ENCODE data around the gene MSTN. TPM values are rescaled to one million over a fixed set of nuclear protein-coding genes. Genes with fewer than 3 reads are reported as not detected.

Gene MSTN
- total RNA-seq, 1 donor from 2014 or later: not detected

GRCh38 chr2:190069936-190070696, 7.6 kb upstream of the MSTN start:
- H3K27me3 Mint-ChIP-seq (ENCODE audit: unreplicated experiment): peaks cover 2% of the 10 kb centered on the region
- TF ChIP-seq, protein P1, sequence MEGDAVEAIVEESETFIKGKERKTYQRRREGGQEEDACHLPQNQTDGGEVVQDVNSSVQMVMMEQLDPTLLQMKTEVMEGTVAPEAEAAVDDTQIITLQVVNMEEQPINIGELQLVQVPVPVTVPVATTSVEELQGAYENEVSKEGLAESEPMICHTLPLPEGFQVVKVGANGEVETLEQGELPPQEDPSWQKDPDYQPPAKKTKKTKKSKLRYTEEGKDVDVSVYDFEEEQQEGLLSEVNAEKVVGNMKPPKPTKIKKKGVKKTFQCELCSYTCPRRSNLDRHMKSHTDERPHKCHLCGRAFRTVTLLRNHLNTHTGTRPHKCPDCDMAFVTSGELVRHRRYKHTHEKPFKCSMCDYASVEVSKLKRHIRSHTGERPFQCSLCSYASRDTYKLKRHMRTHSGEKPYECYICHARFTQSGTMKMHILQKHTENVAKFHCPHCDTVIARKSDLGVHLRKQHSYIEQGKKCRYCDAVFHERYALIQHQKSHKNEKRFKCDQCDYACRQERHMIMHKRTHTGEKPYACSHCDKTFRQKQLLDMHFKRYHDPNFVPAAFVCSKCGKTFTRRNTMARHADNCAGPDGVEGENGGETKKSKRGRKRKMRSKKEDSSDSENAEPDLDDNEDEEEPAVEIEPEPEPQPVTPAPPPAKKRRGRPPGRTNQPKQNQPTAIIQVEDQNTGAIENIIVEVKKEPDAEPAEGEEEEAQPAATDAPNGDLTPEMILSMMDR (IDR thresholded peaks at IDR 0.05; ENCODE audit: partially characterized antibody, unreplicated experiment): peak; percentile 68
- no peak overlapping the region for H3K4me3 Mint-ChIP-seq (ENCODE audit: unreplicated experiment)
- DNase-seq: no peak
- H3K9me3 Mint-ChIP-seq (ENCODE audit: unreplicated experiment): no peaks in the 10 kb centered on the region
- H3K4me1 Mint-ChIP-seq (ENCODE audit: low read depth, unreplicated experiment): no peaks in the 10 kb centered on the region
- no peaks in the 10 kb centered on the region for H3K36me3 Mint-ChIP-seq (ENCODE audit: unreplicated experiment)
- no peak overlapping the region for H3K27ac Mint-ChIP-seq (ENCODE audit: unreplicated experiment)

GRCh38 chr2:190068764-190069163, 6.2 kb upstream of the MSTN start:
- Mint-ChIP-seq H3K36me3 (ENCODE audit: unreplicated experiment) (no peaks in the 10 kb centered on the region), H3K27me3 (ENCODE audit: unreplicated experiment) (peaks cover 2% of the 10 kb centered on the region), H3K4me1 (ENCODE audit: low read depth, unreplicated experiment) (no peaks in the 10 kb centered on the region), H3K9me3 (ENCODE audit: unreplicated experiment) (no peaks in the 10 kb centered on the region), H3K27ac (ENCODE audit: unreplicated experiment) (no peak overlapping the region), H3K4me3 (ENCODE audit: unreplicated experiment) (no peak overlapping the region)
- DNase-seq: no peak
- TF ChIP-seq, protein P1 (IDR thresholded peaks at IDR 0.05; ENCODE audit: partially characterized antibody, unreplicated experiment): no peak

DNA sequence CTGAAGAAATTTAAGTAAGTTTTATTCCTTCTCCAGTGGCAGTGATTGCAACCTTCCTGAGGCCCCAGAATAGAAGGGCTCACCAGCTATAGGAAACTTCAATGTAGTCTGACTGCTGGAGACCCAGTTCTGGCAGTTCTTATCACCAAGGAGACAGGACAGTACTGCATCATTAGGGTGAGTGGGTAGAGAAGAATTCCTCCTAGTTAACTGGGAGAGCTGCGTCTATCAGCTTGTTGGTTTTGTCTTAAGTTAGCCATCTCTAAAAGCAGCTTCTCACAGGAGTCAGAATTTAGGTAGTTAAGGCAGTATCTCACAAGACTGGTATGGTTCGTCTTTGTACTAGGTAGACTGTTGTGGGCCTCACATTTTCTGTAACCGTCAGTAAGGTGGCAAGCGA, 3.3 kb upstream of the MSTN start:
- no peak for DNase-seq
- Mint-ChIP-seq H3K27me3 (ENCODE audit: unreplicated experiment) (peaks cover 2% of the 10 kb centered on the region), H3K4me1 (ENCODE audit: low read depth, unreplicated experiment) (peaks cover under 1% of the 10 kb centered on the region), H3K9me3 (ENCODE audit: unreplicated experiment) (no peaks in the 10 kb centered on the region), H3K27ac (ENCODE audit: unreplicated experiment) (no peak overlapping the region), H3K4me3 (ENCODE audit: unreplicated experiment) (no peak overlapping the region), H3K36me3 (ENCODE audit: unreplicated experiment) (no peaks in the 10 kb centered on the region)
- TF ChIP-seq, protein P1 (IDR thresholded peaks at IDR 0.05; ENCODE audit: partially characterized antibody, unreplicated experiment): no peak

DNA sequence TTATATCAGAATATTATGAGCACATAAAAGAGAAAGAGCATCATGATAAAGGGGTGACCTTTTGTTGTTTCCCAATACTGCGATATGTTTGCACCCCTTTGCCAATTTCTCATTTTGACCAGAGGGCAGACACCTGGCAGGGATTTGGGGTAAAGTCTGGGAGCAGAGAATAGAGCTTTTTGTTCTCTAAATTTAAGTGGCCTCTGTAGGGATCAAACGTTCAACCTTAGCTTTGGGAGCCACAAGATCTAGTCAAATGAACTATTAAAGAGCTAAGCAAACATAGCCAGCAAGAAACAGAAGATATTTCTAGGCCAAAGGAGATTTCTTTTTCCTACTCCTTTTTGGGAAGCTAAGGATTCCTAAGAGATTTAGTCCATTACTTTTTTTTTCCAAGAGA, 1.1 kb upstream of the MSTN start:
- Mint-ChIP-seq H3K4me1 (ENCODE audit: low read depth, unreplicated experiment) (peaks cover 4% of the 10 kb centered on the region), H3K27ac (ENCODE audit: unreplicated experiment) (no peak overlapping the region), H3K27me3 (ENCODE audit: unreplicated experiment) (no peaks in the 10 kb centered on the region), H3K4me3 (ENCODE audit: unreplicated experiment) (no peak overlapping the region), H3K9me3 (ENCODE audit: unreplicated experiment) (no peaks in the 10 kb centered on the region), H3K36me3 (ENCODE audit: unreplicated experiment) (no peaks in the 10 kb centered on the region)
- no peak for DNase-seq
- TF ChIP-seq, protein P1 (IDR thresholded peaks at IDR 0.05; ENCODE audit: partially characterized antibody, unreplicated experiment): no peak

- Mint-ChIP-seq H3K27me3 (ENCODE audit: unreplicated experiment) (no peaks in the 10 kb centered on the region), H3K27ac (ENCODE audit: unreplicated experiment) (no peak overlapping the region), H3K9me3 (ENCODE audit: unreplicated experiment) (no peaks in the 10 kb centered on the region), H3K36me3 (ENCODE audit: unreplicated experiment) (no peaks in the 10 kb centered on the region), H3K4me3 (ENCODE audit: unreplicated experiment) (no peak overlapping the region), H3K4me1 (ENCODE audit: low read depth, unreplicated experiment) (peaks cover 4% of the 10 kb centered on the region)
- DNase-seq: no peak
- TF ChIP-seq, protein P1 (IDR thresholded peaks at IDR 0.05; ENCODE audit: partially characterized antibody, unreplicated experiment): no peak
Measured at GRCh38 chr2:190062053-190062452, 476 bp downstream of the MSTN start.

Measured in glutamatergic neuron (in vitro differentiated cells).